Activated T-helper 1 cell treated with Interleukin-2 at 50 U/mL for 16 hours (primary cell): Measurements from ENCODE around the gene PARP4.
A peak's percentile ranks its signal among the peaks of the same experiment; 100 is the strongest.
"Not testable (repeated sequence)": the region's sequence is repeated elsewhere in the genome, so short reads cannot be mapped to it uniquely, and the experiment has no call there.

ENCODE experiments used
- DNase-seq: peaks from one replicate; pipeline ENCODE4 v3.0.0-alpha.2; 2020; ENCODE audit warnings: low read depth

PARP4 gene

DNA sequence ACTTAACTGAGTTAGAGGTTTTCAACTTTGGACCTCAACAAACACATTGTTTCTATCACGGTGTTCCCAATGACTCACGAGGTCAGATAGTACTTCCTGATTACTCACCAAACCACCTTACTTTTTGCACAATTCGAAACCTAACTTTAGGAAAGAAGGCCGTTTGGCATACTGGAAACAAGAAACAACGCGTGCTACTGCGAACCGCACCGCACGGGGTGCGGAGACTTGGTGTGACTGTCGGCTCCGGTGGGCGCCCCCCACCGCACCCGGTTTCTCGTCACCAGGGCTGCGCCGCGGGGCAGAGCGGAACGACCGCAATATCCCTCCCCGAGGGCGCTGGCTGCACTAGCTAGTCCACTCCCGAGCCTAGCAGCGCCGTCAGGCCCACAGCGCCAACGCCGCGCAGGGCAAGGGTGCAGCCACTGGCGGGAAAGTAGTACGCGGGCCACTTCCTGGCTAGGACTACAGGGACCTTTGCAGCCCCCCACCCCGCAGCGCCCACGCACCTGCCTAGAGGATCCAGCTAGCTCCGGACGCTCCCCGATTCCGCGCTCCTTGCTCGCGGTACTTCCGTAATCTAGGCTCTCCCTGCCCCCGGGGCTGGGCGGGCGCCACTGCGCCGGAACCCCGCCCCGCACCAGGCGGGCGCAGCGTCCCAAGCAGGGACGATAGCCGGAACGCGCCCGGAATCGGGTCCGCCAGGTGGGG, at the start of gene PARP4:
TSS of gene PARP4 (minus strand) at position 582 of the 711 bp plus-strand sequence. CDS start 9,002 bp downstream, outside the sequence.
- DNase-seq = peak; percentile 50

DNA sequence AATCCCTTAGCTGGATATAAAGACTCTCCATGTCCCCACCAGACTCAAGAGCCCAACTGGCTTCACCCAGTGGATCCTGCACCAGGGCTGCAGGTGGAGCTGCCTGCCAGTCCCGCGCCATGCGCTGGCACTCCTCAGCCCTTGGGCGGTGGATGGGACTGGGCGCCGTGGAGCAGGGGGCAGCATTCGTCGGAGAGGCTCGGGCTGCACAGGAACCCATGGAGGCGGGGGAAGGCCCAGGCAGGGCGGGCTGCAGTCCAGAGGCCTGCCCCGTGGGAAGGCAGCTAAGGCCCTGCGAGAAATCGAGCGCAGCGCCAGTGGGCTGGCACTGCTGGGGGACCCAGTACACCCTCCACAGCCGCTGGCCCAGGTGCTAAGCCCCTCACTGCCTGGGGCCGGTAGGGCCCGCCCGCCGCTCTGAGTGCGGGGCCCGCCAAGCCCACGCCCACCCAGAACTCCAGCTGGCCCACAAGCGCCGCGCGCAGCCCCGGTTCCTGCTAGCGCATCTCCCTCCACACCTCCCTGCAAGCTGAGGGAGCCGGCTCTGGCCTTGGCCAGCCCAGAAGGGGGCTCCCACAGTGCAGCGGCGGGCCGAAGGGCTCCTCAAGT, 48.1 kb upstream of the PARP4 start:
- DNase-seq = not testable (repeated sequence)

- DNase-seq = not testable (repeated sequence)
Measured at GRCh38 chr13:24559431-24560218, 47.0 kb upstream of the PARP4 start.

- DNase-seq = no peak
Measured at GRCh38 chr13:24557081-24557480, 44.5 kb upstream of the PARP4 start.

DNA sequence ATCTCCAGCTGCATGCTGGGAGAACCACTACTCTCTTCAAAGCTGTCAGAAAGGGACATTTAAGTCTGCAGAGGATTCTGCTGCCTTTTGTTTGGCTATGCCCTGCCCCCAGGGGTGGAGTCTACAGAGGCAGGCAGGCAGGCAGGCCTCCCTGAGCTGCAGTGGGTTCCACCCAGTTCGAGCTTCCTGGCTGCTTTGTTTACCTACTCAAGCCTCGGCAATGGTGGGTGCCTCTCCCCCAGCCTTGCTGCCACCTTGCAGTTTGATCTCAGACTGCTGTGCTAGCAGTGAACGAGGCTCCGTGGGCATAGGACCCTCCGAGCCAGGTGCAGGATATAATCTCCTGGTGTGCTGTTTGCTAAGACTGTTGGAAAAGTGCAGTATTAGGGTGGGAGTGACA, 41.3 kb upstream of the PARP4 start:
- DNase-seq = not testable (repeated sequence)

- DNase-seq = not testable (repeated sequence)
Measured at GRCh38 chr13:24541476-24542352, 29.1 kb upstream of the PARP4 start.

GRCh38 chr13:24541127-24541475, 28.5 kb upstream of the PARP4 start:
- DNase-seq = no peak

- no peak for DNase-seq
Measured at GRCh38 chr13:24540236-24541126, 27.9 kb upstream of the PARP4 start.

- DNase-seq = no peak
Measured at GRCh38 chr13:24539500-24540165, 27.1 kb upstream of the PARP4 start.

DNA sequence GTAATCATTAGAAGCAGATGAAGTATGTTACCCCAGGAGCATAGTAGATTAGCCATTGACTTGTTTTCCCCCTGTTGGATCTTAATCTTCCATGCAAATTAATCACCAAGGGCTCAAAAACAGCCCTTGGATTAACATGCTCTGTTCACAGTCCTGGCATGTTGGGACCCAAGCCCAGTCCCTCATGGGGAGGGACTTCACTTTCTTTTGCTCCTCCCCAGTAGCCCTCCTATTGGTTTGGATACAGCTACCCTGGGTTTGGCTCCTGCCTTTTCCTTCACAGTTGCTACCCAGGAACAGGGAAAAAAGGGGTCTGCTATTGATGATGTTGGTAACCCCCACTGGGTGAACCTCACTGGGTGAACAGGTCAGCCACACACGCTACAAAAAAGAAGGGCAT, 16.9 kb upstream of the PARP4 start:
- DNase-seq = no peak

DNA sequence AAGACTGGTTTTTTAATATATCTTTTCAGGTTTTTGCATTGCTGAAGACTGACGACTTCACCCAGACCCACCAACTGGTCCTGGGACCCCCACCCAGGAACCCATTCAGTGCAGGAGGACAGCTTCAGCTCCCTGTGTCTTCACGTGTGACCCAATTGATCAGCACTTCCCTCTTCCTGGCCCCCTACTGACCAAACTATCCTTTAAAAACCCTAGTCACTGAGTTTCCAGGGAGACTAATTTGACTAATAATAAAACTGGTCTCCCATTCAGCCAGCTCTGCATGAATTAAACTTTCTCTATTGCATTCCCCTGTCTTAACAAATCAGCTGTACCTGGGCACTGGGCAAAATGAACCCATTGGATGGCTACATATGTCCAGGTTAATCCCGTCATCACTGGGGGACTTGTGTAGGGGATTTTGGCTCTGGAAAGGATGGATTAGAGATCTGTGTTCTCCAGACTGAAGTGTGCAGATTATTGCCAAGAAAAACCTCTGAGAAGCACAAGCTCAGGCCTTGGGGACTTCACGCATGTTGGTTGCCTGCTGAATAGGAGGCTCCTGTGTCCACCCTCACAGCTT, 16.3 kb upstream of the PARP4 start:
- no peak for DNase-seq

- DNase-seq = no peak
Measured at GRCh38 chr13:24527266-24527775, 14.7 kb upstream of the PARP4 start.

GRCh38 chr13:24520733-24521132, 8.2 kb upstream of the PARP4 start:
- no peak for DNase-seq

- no peak for DNase-seq
Measured at GRCh38 chr13:24516919-24517318, 4.3 kb upstream of the PARP4 start.

- DNase-seq = no peak
Measured at GRCh38 chr13:24512908-24513213, 283 bp upstream of the PARP4 start.

- DNase-seq = no peak
Measured at GRCh38 chr13:24511816-24512196, 772 bp downstream of the PARP4 start.

- DNase-seq = no peak
Measured at GRCh38 chr13:24511019-24511815, 1.4 kb downstream of the PARP4 start.

DNA sequence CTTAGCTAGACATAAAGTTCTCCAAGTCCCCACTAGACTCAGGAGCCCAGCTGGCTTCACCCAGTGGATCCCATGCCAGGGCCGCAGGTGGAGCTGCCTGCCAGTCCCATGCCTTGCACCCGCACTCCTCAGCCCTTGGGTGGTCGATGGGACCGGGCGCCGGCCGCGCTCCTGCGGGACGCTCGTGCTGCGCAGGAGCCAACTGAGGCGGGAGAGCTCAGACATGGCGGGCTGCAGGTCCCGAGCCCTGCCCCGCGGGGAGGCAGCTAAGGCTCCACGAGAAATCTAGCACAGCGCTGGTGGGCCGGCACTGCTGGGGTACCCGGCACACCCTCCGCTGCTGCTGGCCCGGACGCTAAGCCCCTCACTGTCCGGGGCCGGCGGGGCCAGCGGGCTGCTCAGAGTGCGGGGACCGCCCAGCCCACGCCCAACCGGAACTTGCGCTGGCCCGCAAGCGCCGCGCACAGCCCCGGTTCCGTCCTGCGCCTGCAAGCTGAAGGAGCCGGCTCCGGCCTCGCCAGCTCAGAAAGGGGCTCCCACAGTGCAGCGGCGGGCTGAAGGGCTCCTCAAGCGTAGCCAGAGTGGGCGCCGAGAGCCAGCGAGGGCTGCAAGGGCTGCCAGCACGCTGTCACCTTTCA, 5.8 kb downstream of the PARP4 start:
- no peak for DNase-seq

DNA sequence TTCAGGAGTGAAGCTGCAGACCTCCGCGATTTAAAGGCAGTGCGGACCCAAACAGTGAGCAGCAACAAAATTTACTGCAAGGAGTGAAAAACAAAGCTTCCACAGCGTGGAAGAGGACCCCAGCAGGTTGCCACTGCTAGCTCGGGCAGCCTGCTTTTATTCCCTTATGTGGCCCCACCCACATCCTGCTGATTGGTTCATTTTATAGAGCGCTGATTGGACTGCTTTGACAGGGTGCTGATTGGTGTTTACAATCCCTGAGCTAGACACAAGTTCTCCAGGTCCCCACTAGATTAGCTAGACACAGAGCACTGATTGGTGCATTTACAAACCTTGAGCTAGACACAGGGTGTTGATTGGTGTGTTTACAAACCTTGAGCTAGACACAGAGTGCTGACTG, 6.3 kb downstream of the PARP4 start:
- DNase-seq = not testable (repeated sequence)
